ENCODE measurements around the gene ABCC8. TPM values are rescaled to one million over a fixed set of nuclear protein-coding genes. Genes with fewer than 3 reads are reported as not detected.

ABCC8 gene
- total RNA-seq, 1 experiment from 2014 or later, result not detected

GRCh38 chr11:17500673-17501072 lies 24.0 kb upstream of the ABCC8 start:
- H3K27ac ChIP-seq (ENCODE audit: low read depth, low read length, poor library complexity, severe bottlenecking), result no peak overlapping the region
- H3K9me3 ChIP-seq (ENCODE audit: low read depth, low read length, poor library complexity, severe bottlenecking), result no peaks in the 10 kb centered on the region
- DNase-seq (ENCODE audit: low spot score), result no peak
- intact Hi-C loops (cut with micrococcal nuclease; ENCODE audit: unreplicated experiment), result loop anchor here (5.0 kb wide), 1 partner anchor 268 kb away; no protein-coding TSS in a partner anchor
- ChIA-PET CTCF (no interaction called here), POLR2A (ENCODE audit: low non-redundant PET) (no interaction called here)
- no peaks in the 10 kb centered on the region for H3K36me3 ChIP-seq (ENCODE audit: insufficient read depth, low read length, poor library complexity, severe bottlenecking)
- no peak overlapping the region for H3K4me3 ChIP-seq (ENCODE audit: low read depth, low read length, poor library complexity, severe bottlenecking)
- H3K27me3 ChIP-seq (replicated peaks; ENCODE audit: insufficient read depth, low read depth, low read length, poor library complexity), result no peaks in the 10 kb centered on the region
- BruUV-seq (replicated peaks), result no TSS peak
- no peak for TF ChIP-seq EZH2 (IDR thresholded peaks at IDR 0.05; ENCODE audit: borderline replicate concordance, low read depth, low read length, poor library complexity, severe bottlenecking)
- no peak for TF ChIP-seq CTCF (conservative IDR thresholded peaks at IDR 0.05; ENCODE audit: low read depth, low read length)
- no peaks in the 10 kb centered on the region for H3K4me1 ChIP-seq (ENCODE audit: insufficient read depth, low read length, poor library complexity, severe bottlenecking)

GRCh38 chr11:17498475-17498874 lies 21.8 kb upstream of the ABCC8 start:
- TF ChIP-seq CTCF (conservative IDR thresholded peaks at IDR 0.05; ENCODE audit: low read depth, low read length) (no peak), EZH2 (IDR thresholded peaks at IDR 0.05; ENCODE audit: borderline replicate concordance, low read depth, low read length, poor library complexity, severe bottlenecking) (no peak)
- CTCF ChIA-PET, result no interaction called here

GRCh38 chr11:17498058-17498457 lies 21.4 kb upstream of the ABCC8 start:
- Histone ChIP-seq H3K4me3 (ENCODE audit: low read depth, low read length, poor library complexity, severe bottlenecking) (no peak overlapping the region), H3K4me1 (ENCODE audit: insufficient read depth, low read length, poor library complexity, severe bottlenecking) (no peaks in the 10 kb centered on the region), H3K36me3 (ENCODE audit: insufficient read depth, low read length, poor library complexity, severe bottlenecking) (no peaks in the 10 kb centered on the region), H3K27ac (ENCODE audit: low read depth, low read length, poor library complexity, severe bottlenecking) (no peak overlapping the region), H3K9me3 (ENCODE audit: low read depth, low read length, poor library complexity, severe bottlenecking) (no peaks in the 10 kb centered on the region), H3K27me3 (replicated peaks; ENCODE audit: insufficient read depth, low read depth, low read length, poor library complexity) (no peaks in the 10 kb centered on the region)
- no TSS peak for BruUV-seq (replicated peaks)
- TF ChIP-seq EZH2 (IDR thresholded peaks at IDR 0.05; ENCODE audit: borderline replicate concordance, low read depth, low read length, poor library complexity, severe bottlenecking) (no peak), CTCF (conservative IDR thresholded peaks at IDR 0.05; ENCODE audit: low read depth, low read length) (no peak)
- ChIA-PET POLR2A (ENCODE audit: low non-redundant PET) (no interaction called here), CTCF (no interaction called here)
- intact Hi-C loops (cut with micrococcal nuclease; ENCODE audit: unreplicated experiment), result no loop called here
- no peak for DNase-seq (ENCODE audit: low spot score)

More at GRCh38 chr11:17498475-17498874, 21.8 kb upstream of the ABCC8 start:
- intact Hi-C loops (cut with micrococcal nuclease; ENCODE audit: unreplicated experiment), result no loop called here
- H3K9me3 ChIP-seq (ENCODE audit: low read depth, low read length, poor library complexity, severe bottlenecking), result no peaks in the 10 kb centered on the region
- no peaks in the 10 kb centered on the region for H3K27me3 ChIP-seq (replicated peaks; ENCODE audit: insufficient read depth, low read depth, low read length, poor library complexity)
- H3K4me1 ChIP-seq (ENCODE audit: insufficient read depth, low read length, poor library complexity, severe bottlenecking), result no peaks in the 10 kb centered on the region
- H3K4me3 ChIP-seq (ENCODE audit: low read depth, low read length, poor library complexity, severe bottlenecking), result no peak overlapping the region
- no peak for DNase-seq (ENCODE audit: low spot score)
- no peak overlapping the region for H3K27ac ChIP-seq (ENCODE audit: low read depth, low read length, poor library complexity, severe bottlenecking)
- no peaks in the 10 kb centered on the region for H3K36me3 ChIP-seq (ENCODE audit: insufficient read depth, low read length, poor library complexity, severe bottlenecking)
- no TSS peak for BruUV-seq (replicated peaks)
- POLR2A ChIA-PET (ENCODE audit: low non-redundant PET), result no interaction called here
